GM21737 (cell line): ENCODE data around the gene TPST2.

Experiments used
- ATAC-seq: cut with Tn5 transposase; IDR thresholded peaks from one replicate; pipeline ENCODE4 v1.9.1; 2021; ENCODE audit warnings: mild to moderate bottlenecking, moderate library complexity; ENCODE audit not compliant: unreplicated experiment

Gene TPST2

GRCh38 chr22:26581026-26581425 lies 8.9 kb downstream of the TPST2 start:
- no peak for ATAC-seq

- no peak for ATAC-seq
Observed at GRCh38 chr22:26580240-26580962, 9.5 kb downstream of the TPST2 start.

- peak; percentile 66 for ATAC-seq
Observed at GRCh38 chr22:26579331-26579886, 10.5 kb downstream of the TPST2 start.

- no peak for ATAC-seq
Observed at GRCh38 chr22:26577081-26577480, 12.9 kb downstream of the TPST2 start.

GRCh38 chr22:26576026-26576680 lies 13.8 kb downstream of the TPST2 start:
- ATAC-seq = no peak

- ATAC-seq = no peak
Observed at GRCh38 chr22:26574001-26574723, 15.8 kb downstream of the TPST2 start.

GRCh38 chr22:26573026-26573662 lies 16.8 kb downstream of the TPST2 start:
- ATAC-seq = no peak

GRCh38 chr22:26570864-26571525 lies 18.9 kb downstream of the TPST2 start:
- ATAC-seq = no peak

- ATAC-seq = no peak
Observed at GRCh38 chr22:26570115-26570514, 19.8 kb downstream of the TPST2 start.

- ATAC-seq = no peak
Observed at GRCh38 chr22:26568207-26568706, 21.7 kb downstream of the TPST2 start.

- ATAC-seq = no peak
Observed at GRCh38 chr22:26567610-26568009, 22.3 kb downstream of the TPST2 start.

GRCh38 chr22:26566994-26567393 lies 22.9 kb downstream of the TPST2 start:
- ATAC-seq = no peak

- ATAC-seq = no peak
Observed at GRCh38 chr22:26565889-26566288, 24.0 kb downstream of the TPST2 start.

GRCh38 chr22:26565181-26565580 lies 24.8 kb downstream of the TPST2 start:
- ATAC-seq = no peak

GRCh38 chr22:26564672-26565071 lies 25.3 kb downstream of the TPST2 start:
- no peak for ATAC-seq

- ATAC-seq = no peak
Observed at GRCh38 chr22:26564181-26564580, 25.8 kb downstream of the TPST2 start.

- ATAC-seq = no peak
Observed at GRCh38 chr22:26563022-26563421, 26.9 kb downstream of the TPST2 start.

- no peak for ATAC-seq
Observed at GRCh38 chr22:26561756-26562417, 28.0 kb downstream of the TPST2 start.

GRCh38 chr22:26559961-26560575 lies 29.9 kb downstream of the TPST2 start:
- ATAC-seq = no peak
